HG03575 (cell line): Measurements from ENCODE around the gene SLC29A1.

ENCODE experiments used
- ATAC-seq: cut with Tn5 transposase; IDR thresholded peaks from one replicate; pipeline ENCODE4 v1.9.1; 2021; ENCODE audit not compliant: unreplicated experiment, insufficient number of reproducible peaks, low FRiP score; ENCODE audit errors: extremely low read depth

Gene SLC29A1

DNA sequence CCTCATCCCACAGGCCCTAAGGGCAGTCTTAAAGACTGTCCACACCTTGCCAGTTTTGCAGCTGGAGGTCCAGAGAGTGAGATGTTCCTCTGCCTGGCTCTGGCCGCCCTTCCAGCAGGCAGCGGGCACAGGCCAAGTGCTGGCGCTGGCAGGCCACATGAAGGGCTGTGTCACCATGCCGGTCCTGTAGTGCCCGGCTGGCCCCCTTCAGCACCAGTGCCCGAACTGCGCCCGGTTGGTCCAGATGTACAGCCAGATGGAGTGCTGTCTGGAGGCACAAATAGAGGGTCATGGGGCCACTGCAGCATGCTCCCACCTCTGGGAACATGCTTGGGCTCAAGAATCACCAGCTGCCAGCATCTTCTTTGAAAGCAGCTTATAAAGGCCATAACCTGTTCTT, 38.2 kb downstream of the SLC29A1 start:
- ATAC-seq: no peak

DNA sequence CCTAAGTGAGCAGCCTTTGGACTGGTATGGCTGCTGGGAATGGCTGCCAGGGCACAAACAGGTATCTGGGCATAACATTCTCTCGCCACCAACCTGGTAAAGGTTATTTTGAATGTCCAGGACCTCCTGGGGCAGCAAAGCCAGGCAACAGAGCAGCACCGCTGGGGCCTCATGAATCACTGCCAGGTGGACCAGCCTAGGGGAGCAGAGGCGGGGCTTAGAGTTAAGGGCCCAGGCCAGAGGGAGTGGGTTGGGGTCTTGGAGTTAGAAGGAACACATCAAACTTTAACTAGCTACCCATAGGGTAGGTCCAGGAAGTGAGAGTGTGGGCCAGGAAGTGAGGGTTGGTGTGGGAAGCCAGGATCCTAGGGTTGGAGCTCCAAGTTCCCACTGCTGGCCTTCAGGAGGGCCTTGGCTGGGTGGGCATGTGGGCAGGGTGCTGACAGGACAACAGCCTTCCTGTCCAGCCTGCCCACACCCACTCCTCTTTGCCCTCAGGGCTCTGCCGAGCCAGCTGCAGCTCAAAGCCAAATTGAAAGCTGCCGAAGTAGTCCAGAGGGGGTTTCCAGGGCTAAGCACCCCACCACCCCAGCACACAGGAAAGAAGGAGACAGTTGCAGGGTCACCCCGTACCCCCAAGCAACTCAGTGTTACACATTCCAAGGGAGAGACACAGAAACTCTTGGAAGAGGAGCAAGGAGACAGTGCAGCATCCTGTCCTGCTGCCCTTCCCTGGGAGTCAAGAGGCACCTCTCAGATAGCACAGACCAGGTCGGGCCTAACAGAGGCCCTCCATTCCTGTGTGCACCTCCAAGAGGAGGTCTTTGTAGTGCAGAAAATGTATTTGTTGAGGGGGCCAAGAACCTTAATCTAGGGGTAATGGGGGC, 39.3 kb downstream of the SLC29A1 start:
- no peak for ATAC-seq

DNA sequence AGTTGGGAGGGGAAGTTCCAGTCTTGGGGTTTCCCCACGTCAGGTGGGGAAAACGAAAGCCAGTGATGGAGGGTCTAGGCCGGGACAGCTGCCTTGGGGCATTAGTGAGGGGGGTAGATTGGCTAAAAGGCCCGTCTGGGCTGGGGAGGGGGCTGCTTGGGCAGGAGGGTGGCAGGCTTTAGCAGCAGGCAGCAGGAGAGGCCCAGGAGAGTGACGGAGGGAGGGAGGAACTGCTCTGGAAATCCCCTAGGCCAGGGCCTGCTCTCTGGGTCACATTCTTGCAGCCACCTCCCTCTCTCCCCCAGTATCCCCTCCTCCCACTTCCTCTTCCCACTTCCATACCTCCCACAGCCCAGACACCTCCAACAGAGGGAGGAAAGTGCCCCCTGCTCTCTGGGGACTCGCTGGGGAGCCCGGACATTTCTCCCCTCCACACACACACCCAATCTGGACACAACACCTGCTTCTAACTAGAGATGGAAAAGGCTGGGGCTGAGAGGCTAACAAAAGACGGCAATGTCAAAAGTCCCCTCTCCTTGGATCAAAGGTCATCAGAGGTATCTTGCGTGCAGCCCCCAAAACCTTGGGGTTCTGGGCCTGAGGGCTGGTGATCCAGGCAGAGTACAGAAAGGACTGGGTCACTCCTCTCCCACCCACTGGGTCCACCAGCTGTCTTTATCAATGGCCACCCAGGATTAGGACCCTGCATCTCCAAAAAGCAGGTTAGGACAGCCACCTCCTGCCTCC, 40.1 kb downstream of the SLC29A1 start:
- ATAC-seq: no peak

DNA sequence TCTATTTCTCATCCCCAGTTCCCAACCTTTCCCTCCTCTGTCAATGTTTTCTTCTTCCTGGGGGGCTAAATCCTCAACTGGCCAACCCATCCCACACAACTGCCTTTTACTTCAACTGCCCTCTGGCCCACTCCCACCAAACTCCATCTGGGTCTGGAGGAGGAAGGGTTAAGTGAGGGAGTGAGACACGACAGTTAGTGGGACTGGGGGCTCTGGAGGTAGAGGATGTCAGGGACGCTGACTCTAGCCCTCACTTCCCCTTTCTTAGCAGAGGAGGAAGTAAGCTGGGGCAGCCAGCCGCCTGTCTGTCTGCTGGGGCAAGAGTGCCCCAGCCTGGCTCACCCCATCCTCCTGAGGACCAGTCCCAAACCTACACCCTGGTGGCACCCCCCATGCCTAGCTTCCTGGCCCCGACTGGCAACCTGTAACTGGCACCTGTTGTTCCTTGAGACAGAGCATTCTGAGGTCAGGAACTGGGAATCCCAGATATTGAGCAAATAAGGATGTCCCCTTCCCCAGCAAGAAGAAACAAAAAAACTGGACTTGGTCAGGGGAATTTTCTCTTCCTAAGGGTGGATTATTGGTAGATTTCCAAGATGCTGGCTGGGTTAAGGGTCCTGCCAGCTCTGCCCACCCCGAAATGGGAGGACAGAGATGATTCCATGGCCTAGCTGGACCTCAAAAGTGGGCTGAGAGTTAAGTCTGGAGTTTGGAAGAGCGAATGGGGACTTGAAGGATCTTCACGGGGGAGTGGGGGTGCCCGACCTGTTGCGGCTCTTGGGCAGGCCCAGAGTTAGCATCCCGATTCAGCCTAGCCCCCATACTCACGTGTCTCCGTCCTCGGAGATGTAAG, 41.0 kb downstream of the SLC29A1 start:
- ATAC-seq: no peak

DNA sequence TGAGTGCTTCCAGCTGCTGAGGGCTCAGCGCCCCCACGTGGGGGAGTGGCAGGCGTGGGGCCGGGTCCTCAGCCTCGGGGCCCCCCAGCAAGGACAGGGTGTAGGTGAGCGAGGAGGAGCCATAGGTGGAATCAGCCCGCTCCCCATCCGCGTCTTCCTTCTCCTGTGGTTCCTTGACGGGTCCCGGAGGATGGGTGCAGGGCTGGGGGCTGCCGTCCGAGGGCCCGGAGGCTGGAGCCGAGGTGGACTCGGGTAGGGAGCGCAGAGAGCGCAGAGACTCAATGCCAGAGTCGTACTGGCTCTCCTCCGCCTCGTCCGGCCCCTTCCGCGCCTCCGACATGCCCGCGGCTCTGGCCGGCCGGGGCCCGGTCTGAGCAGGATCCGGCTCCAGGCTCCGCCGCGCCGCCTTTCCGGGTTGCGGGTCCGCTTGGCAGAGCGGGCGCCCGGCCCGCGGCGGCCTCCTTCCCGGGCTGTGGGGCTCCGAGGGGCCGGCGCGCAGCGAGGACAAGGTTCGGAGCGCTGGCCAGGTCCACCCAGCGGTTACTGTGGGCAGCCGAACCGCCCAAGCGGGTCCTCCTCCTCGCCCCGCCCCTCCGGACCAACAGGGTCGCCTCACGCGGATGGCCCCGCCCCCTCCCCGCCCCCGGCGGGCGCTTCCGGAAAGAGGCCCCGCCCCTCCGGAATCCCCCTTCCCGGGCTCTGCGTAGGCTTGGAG, 41.8 kb downstream of the SLC29A1 start, which contains the start of gene NFKBIE:
Gene NFKBIE (minus strand): TSS at position 545 of the 715 bp plus-strand sequence. CDS start 205 bp downstream, at position 340.
- no peak for ATAC-seq

DNA sequence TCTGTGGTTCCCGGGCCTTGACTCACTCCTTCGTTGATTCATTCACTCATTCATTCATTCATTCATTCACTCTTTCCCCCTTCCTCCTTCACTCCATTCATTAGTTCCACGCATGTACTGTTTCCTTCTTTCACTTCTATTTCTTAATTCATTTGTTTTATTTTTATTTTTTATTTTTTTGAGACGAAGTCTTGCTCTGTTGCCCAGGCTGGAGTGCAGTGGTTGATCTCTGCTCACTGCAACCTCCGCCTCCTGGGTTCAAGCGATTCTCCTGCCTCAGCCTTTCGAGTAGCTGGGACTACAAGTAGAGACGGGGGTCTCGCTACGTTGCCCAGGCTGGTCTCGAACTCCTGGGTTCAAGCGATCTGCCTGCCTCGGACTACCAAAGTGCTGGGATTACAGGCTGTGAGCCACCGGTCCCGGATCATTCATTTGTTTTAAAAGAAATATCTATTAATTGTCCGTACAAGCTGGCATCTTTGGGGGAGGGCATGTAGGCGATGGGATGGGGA, 42.4 kb downstream of the SLC29A1 start:
- no peak for ATAC-seq

DNA sequence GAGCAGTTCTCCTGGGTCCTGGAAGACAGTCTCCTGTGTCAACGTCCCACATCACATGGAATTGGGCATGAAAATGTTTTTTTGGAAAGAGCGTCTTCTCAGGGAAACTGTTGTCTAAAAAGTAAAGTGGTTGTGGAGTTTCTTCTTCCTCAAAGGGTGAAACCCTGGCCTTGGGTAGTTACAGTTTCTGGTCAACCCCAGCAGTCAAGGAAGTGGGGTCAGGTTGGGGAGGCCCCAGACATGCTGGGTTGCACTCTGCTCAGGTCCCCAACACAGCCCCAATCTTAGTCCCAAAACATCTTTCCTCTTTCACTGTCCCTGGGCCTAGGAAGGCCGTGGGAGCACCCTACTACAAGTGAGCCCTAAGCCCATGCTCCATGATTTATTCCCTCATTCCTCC, 43.0 kb downstream of the SLC29A1 start:
- ATAC-seq: no peak

DNA sequence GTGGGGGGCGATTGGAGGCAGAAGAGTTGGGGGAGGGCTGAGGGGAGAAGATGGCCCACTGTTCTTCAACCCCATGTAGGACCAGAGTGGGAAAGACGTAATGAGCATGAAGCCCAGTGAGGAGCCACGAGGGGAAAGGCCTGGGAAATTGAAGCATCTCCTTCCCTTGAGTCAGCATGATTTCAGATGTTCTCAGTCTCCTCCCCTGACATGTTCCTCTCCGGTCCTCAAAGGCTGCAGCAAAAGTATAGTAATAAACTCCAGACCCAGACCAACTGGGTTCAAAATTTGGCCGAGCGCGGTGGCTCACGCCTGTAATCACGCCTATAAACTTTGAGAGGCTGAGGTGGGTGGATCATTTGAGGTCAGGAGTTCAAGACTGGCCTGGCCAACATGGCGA, 43.9 kb downstream of the SLC29A1 start:
- no peak for ATAC-seq

DNA sequence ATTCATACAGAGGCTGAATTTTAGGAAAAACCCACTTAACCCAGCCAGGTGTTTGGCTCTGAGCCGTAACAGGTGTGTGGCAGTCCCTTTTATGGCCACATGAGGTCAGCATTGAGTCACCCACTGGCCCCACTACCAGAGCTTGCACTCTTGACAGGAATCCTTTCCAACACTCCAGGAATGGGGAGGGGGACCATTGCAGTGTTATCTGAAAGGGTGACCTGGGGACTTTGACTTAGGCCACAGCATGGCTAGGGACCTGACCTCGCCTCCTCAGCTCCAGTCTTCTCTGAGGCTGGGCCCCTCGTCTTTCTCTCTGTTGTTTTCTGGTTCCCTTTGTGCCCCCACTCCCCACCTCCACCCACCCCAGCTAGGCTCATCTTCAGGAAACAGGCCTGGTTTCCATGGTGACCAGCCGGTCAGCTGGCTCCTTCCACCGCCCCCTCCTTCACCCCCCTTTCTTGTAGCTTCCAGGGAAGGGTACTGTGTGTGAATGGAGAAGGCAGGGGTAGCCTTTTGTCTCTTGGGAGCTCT, 44.8 kb downstream of the SLC29A1 start:
- ATAC-seq: no peak

DNA sequence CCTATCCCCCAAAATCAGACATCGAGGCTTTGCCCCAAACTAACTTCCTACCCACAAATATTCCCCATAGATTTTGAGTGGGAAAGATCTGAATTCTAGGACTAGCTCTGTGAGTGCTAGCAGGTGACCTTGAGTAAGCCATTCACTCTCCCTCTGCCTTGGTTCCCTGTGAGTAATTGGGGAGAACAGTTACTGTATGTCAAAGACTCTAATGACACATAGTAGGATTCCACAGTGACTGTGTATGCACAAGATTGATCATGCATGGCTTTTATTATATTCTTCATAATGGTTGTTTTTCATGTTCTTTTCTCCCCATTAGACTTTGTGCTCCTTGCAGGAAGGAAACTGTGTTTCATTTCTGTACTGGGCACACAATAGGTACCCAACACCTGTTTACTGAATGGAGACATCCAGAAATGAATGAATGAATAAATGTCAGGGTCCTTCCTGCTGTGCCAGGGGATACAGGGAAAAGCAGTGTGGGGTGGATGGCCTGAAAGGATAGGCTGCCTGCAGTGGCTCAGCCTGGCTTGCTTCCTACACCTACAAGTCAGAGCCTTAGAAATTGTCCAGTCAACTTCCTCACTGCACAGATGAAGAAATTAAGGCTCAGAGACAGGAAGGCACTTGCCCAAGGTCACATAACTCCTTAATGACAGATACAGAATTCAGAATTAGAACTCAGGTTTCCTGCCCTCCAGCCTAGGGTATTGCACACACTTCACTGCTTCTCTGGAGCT, 46.0 kb downstream of the SLC29A1 start:
- ATAC-seq: no peak

DNA sequence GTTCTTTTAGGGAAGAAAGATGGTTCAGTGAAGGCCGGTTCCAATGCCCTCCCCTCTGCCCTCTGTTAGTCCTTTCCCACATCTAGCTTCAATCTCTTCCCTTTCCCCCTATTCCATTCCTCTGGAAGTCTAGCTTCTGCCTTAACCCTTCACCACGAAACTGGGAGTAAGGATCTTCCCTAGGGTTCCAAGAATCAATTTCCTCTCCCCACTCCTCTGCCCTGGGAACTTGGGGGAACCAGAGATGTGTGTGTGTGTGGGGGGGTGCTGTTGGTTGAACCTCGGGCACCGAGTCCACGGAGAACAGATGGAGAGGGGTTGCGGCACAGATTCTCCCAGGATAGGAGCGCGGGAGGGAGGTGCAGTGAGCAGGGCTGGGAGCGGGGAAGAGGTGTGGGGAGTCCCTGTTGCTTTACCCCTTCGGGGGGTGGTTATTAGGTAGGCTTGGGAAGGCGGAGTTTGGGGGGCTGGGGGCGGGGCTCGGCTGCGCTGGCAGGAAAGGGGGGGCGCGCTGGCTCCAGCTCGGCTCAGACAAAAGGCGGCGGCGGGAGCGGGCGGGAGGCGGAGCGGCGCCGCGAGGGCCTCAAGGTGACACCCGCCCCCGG, 46.6 kb downstream of the SLC29A1 start, which contains the start of gene TMEM151B:
Gene TMEM151B (plus strand): TSS at position 530 of the 605 bp plus-strand sequence. CDS start 293 bp downstream, outside the sequence.
- no peak for ATAC-seq

DNA sequence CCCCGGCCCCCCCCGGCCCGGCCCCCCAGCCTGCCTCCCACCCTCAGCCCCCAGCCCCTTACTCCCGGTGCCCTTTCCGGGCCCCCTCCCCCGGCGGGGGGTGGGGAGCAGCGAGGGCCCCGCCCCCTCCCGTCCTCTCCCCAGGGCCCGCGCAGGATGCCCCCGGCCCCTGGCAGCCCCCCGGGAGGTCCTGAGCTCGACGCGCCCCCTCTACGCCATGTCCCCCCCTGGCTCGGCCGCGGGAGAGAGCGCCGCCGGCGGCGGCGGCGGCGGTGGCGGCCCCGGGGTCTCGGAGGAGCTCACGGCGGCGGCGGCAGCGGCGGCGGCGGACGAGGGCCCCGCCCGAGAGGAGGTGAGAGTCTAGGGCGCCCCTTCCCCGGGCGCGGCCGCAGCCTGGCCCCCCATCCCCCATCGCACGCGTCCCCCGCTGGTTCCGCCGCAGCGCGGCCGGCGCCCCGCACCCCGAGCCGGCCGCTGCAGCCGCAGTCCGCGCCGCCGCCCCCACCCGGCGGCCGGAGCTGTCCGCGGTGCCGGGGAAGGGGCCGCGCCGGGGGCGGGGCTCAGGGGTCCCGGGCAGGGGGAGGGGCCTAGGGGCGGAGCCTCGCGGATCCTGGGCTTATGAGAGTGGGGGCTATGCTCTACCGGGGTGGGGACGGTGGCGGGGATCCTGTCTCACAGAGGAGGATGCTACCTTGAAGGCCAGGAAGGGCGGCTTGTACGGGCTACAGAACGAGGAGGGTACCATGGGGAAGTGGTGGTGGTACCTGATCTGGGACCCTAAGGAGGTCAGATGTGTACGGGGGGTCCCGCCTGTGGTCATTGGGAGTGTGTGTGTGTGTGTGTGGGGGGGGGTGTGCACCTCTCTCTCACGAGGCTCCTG, 47.4 kb downstream of the SLC29A1 start:
- no peak for ATAC-seq

DNA sequence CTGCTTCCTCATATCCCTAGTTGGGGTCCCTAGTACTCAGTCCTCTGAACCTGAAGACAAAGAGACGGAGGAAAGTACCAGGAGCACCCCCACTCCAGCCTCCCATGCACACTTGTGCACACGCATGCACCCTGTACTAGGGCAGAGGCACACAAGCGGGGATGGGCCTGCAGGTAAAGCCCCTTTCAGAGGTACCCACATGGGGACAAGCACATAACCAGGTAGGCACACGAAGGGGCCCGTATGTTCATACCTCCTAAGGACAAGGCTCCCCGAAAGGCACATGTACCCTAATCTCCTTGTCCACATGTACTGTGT, 48.0 kb downstream of the SLC29A1 start:
- no peak for ATAC-seq

DNA sequence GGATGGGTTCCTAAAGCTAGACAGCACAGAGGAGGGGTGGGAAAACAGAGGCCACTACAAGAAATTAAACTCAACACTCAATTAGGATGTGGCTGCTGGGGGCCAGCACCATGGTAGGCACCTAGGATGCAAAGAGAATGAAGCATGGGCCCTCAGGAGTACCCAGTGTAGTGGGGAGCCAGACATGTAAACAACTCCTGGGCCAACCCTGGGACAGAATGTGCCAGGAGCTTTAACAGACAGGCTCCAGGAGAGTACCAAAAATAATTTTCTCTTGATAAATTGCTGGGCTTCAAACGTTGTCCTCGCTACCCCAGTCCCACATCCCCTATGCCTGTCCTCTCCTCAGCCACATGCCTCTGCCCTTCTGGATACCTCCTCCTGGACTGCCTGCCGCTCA, 48.5 kb downstream of the SLC29A1 start:
- ATAC-seq: no peak

DNA sequence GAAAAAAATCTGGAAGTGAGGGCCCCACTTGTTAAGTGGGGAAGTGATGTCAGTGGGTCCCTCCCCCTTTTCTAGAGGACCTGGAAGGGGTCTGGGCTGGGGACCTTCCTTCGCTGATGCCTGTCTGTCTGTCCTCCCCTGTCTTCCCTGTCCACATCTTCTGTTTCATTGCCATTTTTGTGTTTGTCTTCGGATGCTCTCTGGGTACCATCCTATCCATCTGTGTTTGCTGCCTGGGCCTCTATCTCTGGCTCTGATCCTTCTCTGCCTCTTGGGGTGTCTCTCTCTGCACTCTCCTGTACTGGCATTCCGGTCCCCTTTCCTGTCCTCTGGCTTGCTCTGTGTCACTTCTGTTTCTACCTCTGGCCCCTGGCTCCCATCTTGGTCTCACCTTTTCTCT, 49.1 kb downstream of the SLC29A1 start:
- no peak for ATAC-seq

DNA sequence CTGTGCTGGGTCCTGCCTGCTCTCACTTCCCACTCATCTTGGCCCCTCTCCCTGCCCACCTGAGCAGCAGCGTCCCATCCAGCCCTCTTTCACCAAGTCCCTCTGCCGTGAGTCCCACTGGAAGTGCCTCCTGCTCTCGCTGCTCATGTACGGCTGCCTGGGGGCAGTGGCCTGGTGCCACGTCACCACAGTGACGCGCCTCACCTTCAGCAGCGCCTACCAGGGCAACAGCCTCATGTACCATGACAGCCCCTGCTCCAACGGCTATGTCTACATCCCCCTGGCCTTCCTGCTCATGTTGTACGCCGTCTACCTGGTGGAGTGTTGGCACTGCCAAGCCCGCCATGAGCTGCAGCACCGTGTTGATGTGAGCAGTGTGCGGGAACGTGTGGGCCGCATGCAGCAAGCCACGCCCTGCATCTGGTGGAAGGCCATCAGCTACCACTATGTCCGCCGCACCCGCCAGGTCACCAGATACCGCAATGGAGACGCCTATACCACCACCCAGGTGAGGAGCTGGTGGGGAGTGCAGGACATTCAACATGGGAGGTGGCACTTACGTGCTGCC, 49.7 kb downstream of the SLC29A1 start:
- no peak for ATAC-seq
